H1 (cell line): ENCODE data around the gene GALNT7. TPM values are rescaled to one million over a fixed set of nuclear protein-coding genes. Genes with fewer than 3 reads are reported as not detected.

Experiments used
- CTBP2 ChIP-seq: IDR thresholded peaks from 2 replicates; pipeline ENCODE4 v1.7.0; 2011; ENCODE audit warnings: borderline replicate concordance, mild to moderate bottlenecking, moderate library complexity, mixed read lengths, low read length; ENCODE audit not compliant: insufficient read depth, insufficient read length
- RXRA ChIP-seq: IDR thresholded peaks from 2 replicates; pipeline ENCODE4 v1.6.1; 2011; ENCODE audit warnings: low read depth, mild to moderate bottlenecking, low read length, moderate library complexity; ENCODE audit not compliant: insufficient read depth
- polyA plus RNA-seq, 7 experiments: library from polyadenylated mRNA; depleted of rRNA in 3 of 7; stranded (reverse) in 5 of 7; unstranded in 2 of 7; fragments of >200 nt in 5 of 7; fragments of 200-250 nt in 2 of 7; gene quantifications; 1 replicate in 5 of 7; 2 replicates in 1 of 7; 4 replicates in 1 of 7; pipeline versions ENCODE4 v1.2.1 to v1.2.3, GENCODE V29; 2011 to 2013; ENCODE audit warnings: missing spikeins in 2 of 7, mixed read lengths in 2 of 7
- total RNA-seq: library from RNA; stranded (reverse); fragmentation: NEBNext Ultra II Directional; extraction: Animal tissue kit (Norgen Biotek cat#: 25700); gene quantifications from 2 replicates; pipeline ENCODE4 v1.2.1, GENCODE V29; 2021

The GALNT7 gene
- total and polyA plus RNA-seq, 2 of the 8 experiments (the other 6 are each of a cell fraction or from before 2014, with no cell fraction given): 22.4 to 85.5 TPM

GRCh38 chr4:173265751-173266150 is 97.1 kb downstream of the GALNT7 start (continued):
- TF ChIP-seq CTBP2 (no peak), RXRA (no peak)
